GM19240 (cell line): ENCODE measurements around the gene ARHGEF33.
A peak's percentile ranks its signal among the peaks of the same experiment; 100 is the strongest.
"Not testable (repeated sequence)": the region's sequence is repeated elsewhere in the genome, so short reads cannot be mapped to it uniquely, and the experiment has no call there.

Experiments used
- DNase-seq: peaks from one replicate; pipeline ENCODE4 v3.0.0; 2011; ENCODE audit warnings: low spot score; ENCODE audit not compliant: insufficient read length

The ARHGEF33 gene

GRCh38 chr2:38909872-38910271, 20.2 kb downstream of the ARHGEF33 start:
- no peak for DNase-seq

DNA sequence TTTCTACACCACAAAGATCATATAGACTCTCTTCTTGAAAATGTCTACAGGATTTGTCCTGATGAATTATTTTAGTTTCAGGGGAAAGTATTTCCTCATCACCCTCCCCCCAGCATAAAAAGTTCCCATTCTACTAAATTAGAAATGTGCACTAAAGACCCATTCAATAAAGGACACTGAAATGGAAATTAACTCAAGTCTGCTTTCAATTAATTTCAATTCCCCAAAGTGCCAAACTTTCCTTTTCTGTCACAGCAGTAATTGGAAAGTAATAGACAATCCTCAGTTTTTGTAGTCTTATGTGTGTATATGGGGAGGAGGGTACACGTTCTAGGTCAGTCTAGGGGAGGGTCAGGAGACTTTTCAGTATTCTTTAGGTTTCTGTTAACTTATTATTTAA, 21.5 kb downstream of the ARHGEF33 start:
- DNase-seq: no peak

- DNase-seq: no peak
Measured at GRCh38 chr2:38912619-38913018, 22.9 kb downstream of the ARHGEF33 start.

GRCh38 chr2:38922389-38922788, 32.7 kb downstream of the ARHGEF33 start:
- no peak for DNase-seq

DNA sequence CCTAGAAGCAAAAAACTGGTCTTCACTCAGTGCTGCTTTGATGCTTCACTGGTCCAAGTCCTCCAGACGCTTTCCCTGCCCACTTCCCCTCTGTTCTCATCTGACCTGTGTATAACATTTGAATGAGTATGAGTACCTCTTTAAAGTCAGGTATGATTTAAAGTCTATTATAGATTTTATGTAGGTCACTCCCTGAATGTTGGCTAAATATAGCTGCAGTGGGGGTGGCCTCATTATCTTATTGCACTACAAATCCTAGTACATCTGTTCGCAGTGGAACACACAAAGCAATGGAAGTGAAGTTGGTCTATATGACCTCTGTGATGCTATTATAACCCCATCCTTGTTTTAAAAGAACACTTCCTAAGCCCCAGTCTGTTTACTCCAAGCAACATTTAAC, 33.2 kb downstream of the ARHGEF33 start:
- no peak for DNase-seq

DNA sequence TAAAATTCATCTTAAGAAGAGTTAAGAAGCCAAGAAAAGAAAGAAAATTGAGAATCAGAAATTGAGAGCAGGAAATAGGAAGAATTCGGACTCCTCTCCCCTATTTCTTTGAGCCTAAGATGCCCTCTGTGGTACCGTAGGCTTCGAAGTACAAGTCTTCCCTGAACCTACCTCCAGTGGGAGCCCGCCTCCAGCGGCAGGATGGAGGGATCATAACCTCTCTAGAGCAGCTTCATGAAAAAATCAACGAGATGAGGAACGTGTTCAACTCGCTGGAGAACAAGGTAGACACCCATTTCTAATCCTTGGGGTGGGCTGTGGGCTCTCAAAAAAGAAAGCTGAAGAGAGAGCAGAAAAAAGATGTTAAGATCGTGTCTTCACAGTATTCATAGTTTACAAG, 36.3 kb downstream of the ARHGEF33 start:
- no peak for DNase-seq

GRCh38 chr2:38930600-38930999, 40.9 kb downstream of the ARHGEF33 start:
- no peak for DNase-seq

DNA sequence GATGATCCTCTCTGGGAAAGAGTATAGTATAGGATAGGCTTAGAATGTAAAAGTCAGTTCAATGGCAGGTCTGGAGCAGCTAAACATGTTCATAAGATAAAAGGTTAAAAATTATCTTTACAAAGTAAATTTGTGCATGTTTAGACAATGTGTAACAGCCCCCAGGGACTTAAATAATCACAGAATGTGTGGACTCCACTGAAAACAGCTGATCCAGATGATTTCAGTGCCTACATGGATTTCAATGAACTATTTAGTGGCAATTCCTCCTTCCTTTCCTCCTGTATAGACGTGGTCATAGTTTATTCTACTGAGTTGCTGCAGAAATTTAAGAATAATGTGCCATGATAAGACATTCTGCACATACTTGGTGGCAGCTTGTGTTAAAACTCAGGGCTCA, 42.9 kb downstream of the ARHGEF33 start:
- no peak for DNase-seq

GRCh38 chr2:38933653-38934052, 44.0 kb downstream of the ARHGEF33 start:
- no peak for DNase-seq

DNA sequence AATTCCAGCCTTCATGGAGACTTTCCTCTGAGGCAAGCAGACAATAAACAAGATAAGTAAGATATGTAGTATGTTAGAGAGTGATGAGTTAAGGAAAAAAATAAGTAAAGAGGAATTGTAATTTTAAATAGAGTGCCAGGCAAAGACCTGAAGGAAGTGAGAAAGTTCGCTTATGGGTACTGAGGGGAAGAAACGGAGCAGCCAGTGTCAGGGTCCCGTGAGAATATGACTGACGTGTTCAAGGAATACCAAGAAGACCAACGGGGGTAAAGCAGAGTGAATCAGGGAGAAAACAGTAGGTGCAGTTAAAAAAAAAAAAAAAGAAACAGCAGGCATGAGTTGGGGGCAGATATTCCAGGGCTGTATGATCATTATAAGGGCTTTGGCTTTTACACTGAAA, 45.1 kb downstream of the ARHGEF33 start:
- DNase-seq: no peak

DNA sequence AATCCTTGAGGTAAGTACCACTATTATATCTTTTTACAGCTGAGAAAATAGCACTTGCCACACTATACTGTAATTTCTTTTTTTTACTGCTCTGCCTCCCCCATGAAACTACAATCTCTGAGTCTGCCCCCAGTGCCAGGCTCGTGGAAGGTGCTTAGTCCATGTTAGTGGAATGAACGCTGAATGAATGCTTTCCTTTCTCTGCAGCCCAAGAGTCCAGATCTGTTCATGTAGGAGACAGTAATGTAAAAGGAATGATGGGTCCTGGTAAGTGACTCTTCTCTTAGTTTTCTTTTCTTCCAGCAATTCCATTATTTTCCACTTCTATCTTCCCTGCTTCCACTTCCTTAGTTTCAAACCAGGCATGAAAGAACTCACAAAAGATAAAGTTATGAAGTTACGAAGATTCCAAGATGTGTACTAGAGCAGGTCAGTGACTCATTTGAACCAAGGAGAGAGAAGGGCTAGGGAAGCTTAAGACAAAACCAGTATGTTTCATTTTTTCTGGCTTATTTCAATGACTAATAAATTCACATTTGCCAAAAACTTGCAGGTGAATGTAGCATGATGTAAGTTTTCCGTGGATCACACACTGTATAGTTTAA, 46.0 kb downstream of the ARHGEF33 start:
- no peak for DNase-seq

- not testable (repeated sequence) for DNase-seq
Measured at GRCh38 chr2:38936516-38936915, 46.8 kb downstream of the ARHGEF33 start.

- no peak for DNase-seq
Measured at GRCh38 chr2:38937548-38937947, 47.9 kb downstream of the ARHGEF33 start.

DNA sequence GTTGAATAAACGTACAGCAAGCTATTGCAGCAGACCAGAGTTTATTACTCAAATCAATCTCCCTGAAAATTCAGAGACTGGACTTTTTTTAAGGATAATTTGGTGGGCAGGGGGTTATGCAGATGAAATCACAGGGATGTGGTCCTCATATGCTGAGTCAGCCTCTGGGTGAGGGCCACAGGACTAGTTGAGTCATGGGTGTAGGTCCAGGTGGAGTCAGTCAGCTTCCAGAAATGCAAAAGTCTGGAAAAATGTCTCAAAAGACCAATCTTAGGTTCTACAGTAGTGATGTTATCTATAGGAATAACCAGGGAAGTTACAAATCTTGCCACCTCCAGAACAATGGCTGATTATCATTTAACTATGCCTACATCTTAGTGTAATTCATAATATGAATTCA, 51.1 kb downstream of the ARHGEF33 start:
- DNase-seq: no peak

DNA sequence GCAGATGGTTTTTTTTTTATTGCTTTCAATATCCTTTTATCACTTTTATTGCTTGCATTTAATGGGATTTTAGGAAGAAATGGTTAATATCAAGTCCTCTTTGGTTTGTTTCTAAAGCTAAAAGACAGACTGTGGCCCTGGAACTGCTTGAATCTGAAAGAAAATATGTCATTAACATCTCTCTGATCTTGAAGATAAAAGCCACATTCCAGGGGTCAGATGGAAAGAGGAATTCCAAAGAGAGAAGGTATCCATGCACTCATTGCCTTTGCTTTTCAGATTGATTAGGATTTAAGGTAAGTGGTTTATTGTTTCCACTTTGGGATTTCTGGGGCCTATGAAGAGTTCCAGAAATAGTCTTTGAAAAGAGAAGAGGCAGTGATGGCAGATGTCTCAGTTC, 54.1 kb downstream of the ARHGEF33 start:
- no peak for DNase-seq

- DNase-seq: no peak
Measured at GRCh38 chr2:38945372-38945771, 55.7 kb downstream of the ARHGEF33 start.

- DNase-seq: no peak
Measured at GRCh38 chr2:38945911-38946310, 56.2 kb downstream of the ARHGEF33 start.

DNA sequence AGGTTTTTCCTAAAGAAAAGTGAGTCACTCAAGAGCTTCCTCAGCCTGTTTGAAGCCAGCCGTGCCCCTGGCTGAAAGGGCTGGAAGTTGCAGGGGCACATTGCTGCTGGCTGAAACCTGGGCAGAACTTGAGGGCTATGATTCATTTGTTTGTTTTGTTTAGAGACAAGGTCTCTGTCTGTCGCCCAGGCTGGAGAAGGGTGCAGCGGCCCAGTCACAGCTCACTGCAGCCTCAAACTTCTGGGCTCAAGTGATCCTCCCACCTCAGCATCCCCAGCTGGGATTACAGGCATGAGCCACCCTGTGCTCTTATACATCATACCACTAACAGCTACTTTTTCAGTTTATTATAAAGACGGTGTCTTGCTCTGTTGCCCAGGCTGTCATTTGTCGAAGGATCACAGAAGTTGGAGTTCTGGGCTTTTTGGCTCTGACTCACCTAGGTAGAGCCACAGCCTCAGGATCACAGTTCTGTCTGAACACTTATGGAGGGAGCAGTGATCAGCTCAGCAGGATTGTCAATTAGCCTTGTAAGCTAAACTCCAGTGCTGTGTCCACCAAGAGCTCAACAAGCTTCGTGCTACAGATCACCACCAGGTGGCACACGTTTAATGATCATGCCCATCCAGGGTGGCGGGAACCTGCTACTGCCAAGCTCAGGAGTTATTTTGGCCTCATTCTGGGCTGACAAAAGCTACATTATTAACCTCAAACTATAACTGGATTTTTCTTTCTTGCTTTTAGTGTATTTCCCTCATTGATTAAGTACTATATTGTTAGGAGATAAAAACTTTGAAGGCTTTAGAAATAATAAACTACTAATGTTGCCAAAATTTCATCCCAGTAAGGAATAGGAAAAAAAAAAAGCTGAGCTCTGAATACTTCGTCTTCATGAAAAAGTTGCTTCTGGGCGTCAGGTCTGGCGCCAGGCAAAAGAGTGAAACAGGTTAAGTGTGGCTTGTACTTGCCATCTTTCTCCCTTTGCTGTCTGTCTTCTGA, 57.9 kb downstream of the ARHGEF33 start:
- peak; percentile 60 for DNase-seq

GRCh38 chr2:38948387-38948882, 58.8 kb downstream of the ARHGEF33 start:
- DNase-seq: no peak

DNA sequence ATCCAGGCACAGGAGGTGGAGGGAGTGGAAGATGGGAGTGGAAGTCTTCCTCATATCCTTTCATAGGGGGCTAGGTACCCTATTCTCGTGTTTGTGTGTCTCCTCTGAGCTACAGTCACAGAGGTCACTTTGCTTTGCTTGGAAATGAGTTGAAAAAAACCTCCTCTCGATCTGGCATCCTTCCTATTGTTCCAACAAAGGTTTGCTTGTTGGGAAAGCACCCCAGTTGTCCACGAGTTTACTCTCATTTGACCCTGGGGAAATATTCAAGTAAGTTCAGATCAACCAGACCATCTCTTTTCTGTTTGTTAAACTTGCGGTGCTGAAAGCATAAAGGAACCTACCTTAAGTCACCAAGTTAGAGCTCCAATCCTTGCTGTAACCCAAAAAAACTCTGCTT, 59.3 kb downstream of the ARHGEF33 start:
- no peak for DNase-seq

- DNase-seq: no peak
Measured at GRCh38 chr2:38951766-38952165, 62.1 kb downstream of the ARHGEF33 start.

DNA sequence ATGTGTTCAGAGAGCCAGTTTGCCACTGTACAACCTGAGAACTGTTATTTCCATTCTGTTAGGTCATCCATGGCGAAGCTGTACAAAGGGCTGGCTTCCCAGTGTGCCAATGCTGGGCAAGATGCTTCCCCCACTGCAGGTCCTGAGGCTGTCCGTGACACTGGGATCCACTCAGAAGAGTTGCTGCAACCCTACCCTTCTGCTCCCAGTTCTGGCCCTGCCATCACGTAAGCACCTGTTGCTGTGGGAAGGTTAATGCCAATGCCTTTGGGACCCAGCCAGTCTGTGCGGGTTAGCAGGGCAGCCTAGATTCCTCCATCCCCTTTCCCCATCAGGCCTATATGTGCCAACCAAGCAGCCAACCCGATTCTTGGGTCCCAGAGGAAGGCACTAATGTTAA, 68.3 kb downstream of the ARHGEF33 start:
- no peak for DNase-seq

DNA sequence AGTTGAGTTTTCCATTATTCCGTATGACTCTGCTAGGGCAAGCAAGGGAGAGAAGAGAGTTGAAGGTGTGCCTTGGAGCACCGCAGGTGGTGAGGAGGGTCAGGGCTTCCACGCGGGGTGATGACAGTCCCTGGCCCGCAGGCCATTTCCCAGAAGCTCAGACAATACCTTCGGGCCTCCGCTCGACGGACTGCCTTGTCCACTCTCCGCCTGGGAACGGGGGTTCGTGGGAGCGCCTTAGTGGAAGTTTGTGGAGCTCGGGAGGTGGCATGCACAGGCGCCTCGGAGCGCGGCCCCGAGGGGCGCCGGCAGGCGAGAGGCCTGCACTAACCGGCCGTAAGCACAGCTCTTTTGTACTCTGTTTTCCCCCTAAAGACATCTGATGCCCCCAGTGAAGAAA, 69.8 kb downstream of the ARHGEF33 start:
- DNase-seq: no peak
